Vagina (tissue), 2 donors: ENCODE measurements around the gene OVOL1.

Experiments
- CTCF ChIP-seq, 3 experiments: fragments of 450-650 bp in 2 of 3; fragments of 200-600 bp in 1 of 3; sonication (generic) in 1 of 3; IDR thresholded peaks; one replicate each; pipeline ENCODE4 v1.5.1; 2017 to 2019; ENCODE audit warnings: antibody characterized with exemption in 3 of 3, mild to moderate bottlenecking in 2 of 3, moderate library complexity in 2 of 3
- POLR2AphosphoS5 ChIP-seq, 2 donors: sonication (generic); formaldehyde crosslinking; IDR thresholded peaks; one replicate each; pipeline ENCODE4 v1.9.0; 2017; ENCODE audit warnings: antibody characterized with exemption in 2 of 2, mild to moderate bottlenecking in 2 of 2, low read depth in 1 of 2; ENCODE audit not compliant: insufficient read depth in 1 of 2

DNA sequence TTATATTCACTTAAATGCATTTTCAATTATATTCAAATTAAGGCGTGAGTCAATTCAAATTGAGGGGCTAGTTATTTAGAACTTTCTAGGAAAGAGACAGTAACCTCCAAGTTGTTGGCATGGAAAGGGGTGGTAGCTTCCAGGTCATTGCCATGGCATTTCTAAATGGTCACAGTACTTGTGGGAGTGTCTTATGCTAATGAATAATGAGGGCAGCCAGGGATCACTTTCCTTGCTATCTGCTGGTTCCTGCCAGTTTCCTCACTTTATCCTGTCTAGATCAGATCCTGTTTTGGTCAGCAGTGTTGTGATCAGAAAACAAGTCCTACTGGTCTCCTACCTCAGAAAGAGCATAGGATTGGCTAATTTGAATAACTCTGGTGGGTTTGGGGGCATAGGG lies 44.5 kb upstream of the OVOL1 start:
- TF ChIP-seq POLR2AphosphoS5 (IDR thresholded peaks at IDR 0.05; ENCODE audit: insufficient read depth in 1 of 2, low read depth in 1 of 2): no peak
- no peak for TF ChIP-seq CTCF (IDR thresholded peaks at IDR 0.05)
